CD4-positive, alpha-beta T cell treated with Interleukin-1 beta for 1 hour (primary cell): ENCODE data around the gene CCL26.
"Not testable (repeated sequence)": the region's sequence is repeated elsewhere in the genome, so short reads cannot be mapped to it uniquely, and the experiment has no call there.

Experiments
- DNase-seq, 2 donors: peaks; one replicate each; pipeline ENCODE4 v3.0.0-alpha.2; 2020 to 2022

CCL26 gene

DNA sequence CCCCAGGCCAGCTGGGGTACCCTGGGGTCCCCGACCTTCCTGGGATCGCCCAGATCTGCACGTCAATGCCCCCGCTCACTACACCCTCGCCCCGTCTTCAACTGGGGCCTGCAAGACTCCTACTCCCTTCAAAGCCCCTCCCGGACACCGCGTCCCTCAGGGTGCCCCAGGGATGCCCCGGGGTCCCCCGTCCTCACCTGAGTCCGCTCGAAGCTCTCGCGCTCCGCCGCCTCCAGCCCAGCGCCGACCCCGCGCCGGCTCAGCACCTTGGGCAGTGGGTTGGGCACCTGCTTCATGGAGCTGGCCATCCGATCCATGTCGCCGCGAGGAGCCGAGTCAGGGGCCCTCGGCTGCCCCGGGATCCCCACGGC, 33.4 kb downstream of the CCL26 start, which contains the start of gene HIP1:
TSS of gene HIP1 (minus strand) at position 338 of the 371 bp plus-strand sequence. CDS start at position 317, 21 bp downstream.
- no peak for DNase-seq

DNA sequence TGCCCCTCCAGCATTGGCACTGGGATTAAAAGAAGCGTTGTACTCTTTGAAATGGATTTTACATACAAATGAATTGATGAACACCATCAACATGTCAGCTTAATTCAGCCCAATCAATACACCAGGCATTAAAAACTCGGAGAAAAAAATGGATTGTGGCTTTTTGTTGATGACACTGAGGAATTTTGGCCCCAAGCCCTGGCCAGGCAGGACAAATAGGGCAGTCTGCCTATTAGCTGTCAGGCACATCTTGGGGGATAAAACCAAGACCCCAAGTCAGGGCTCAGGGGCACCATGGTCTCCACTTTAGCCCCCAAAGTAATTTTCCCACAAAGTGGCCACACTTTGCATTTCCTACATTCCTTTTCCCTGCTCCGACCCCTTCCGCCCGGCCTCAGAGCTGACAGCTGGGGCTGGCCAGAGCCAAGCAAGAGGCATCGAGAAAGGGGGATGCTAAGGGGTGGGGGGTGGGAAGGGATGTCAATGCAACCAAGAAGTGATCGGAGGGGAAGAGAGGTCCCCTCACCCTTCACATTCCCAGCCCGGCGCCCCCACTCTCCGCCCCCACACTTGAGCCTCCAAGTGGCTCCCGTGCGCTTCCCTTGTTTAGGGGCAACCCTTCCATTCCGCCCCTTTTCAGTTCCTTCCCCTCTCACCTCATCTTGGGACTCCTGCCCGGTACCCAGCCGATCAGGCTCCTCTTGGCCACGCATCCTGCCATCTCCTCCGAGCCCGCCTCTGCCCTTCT, 34.0 kb downstream of the CCL26 start:
- DNase-seq = no peak

DNA sequence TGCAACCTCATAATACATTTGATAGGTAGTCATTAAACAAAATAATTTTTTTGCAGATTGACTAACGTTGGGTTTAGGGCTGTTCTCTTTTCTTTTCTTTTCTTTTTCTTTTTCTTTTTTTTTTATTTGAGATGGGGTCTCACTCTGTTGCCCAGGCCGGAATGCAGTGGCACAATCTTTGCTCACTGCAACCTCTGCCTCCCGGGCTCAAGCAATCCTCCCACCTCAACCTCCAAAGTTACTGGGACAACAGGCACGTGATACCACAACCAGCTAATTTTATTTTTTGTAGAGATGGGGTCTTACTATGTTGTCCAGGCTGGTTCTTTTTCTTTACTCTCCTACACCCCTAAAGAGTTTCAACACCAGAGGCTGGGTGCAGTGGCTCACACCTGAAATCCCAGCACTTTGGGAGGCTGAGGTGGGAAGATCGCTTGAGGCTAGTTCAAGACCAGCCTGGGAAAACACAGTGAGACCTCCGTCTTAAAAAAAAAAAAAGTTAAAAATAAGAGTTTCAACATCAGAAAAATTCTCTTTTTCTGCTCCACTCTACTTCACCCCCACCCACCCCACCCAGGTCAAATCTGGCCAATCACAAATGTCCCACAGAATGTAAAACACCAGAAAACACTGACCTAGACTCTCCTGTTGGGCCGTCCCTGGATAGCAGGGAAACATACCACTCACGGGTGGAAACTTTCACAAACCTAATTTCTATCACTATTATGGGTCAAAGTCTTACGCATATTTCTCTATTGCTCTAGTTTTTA, 36.2 kb downstream of the CCL26 start:
- no peak for DNase-seq

DNA sequence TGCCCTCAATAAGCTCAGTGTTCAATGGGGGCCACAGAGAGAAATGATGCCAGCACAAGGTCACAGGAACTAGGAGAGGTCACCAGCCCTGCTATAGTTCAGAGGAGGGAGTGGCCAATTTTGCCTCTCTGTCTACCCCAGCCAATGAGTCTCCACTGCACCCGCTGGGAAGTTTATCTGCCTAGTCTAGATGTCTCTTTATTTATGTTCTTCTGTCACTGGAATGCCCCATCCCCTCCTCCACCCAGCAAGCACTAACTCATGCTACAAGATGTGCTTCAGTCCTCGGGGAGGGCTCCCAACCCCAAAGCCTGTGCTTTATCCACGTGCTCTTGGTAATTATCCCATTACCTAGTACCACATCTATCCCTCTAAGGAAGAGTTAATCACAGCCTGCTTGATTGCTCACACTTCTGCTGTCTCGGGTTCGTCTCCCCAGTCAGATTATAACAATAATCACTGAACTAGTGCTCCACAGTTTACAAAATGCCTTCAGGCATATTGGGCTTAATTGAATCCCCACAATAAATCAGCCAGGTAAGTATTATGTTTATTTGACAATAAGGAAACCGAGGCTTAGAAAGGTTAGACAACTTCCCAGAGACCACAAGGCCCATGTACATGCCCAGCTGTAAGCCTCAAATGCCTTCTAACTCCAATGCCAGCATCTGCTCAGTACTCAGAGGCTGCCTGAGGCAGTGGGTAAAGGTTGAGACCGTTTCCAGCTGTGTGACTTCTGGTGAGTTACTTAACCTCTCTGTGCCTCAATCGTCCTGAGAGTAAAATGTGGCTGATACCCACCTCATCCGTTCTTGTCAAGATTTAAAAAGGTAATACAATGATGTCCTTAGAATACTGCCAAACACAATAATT, 37.2 kb downstream of the CCL26 start:
- no peak for DNase-seq

DNA sequence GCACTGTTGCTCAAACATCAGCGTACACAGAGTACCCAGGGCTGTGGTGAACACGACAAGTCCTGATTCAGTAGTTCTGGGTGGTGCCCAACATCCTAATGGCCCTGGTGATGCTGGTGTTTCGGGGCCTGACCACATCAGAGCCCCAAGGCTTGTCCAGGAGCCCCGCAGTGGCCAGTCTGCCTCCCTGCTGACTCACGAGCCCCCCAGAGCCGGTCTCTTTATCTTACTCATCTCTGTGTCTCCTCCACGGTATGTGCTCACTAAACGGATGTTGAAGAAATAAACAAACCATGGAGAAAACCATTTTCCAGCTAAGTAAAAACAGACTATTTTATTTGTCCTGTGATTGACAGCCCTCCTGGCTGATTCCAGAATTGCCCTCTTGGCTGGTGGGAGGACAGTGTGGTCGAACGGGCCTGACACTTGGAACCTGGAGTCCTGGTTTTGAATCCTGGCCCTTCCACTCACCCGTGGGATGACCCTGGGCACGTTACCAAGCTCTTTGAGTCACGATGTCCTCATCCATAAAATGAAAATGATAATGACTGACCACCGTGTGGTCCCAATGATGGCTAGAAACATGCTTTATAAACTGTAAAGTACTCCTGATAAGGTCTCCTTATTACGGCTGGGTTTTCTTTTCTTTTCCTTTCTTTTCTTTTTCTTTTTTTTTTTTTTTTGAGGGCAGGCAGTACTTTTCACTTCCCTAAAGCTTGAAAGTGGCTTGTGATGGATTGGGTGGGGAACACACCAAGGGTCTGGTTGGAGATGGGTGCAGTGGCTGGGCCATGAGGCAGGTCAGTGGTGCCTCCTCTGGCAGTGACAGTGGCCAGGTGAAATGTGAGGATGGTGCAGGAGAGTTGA, 39.0 kb downstream of the CCL26 start:
- DNase-seq = no peak

DNA sequence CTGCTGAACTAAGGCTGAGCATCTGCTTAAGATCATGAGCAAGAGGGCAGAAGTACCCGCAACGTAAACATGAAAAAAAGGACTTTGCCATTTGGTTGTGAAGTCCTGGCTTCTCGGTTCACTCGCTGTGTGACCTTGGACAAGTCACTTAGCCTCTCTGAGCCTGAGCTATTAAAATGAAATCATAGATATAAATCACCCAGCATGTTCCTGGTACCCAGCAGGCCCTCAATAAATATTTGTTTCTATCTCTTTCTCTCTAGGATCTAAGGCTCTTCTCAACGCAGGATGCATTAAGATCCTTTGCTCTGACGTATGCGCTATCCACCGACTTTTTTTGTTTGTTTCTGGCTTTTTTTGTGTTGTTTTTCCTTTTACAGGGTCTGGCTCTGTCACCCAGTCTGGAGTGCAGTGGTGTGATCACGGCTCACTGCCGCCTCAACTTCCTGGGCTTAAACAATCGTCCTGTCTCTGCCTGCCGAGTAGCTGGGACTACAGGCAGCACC, 39.9 kb downstream of the CCL26 start:
- DNase-seq = no peak

DNA sequence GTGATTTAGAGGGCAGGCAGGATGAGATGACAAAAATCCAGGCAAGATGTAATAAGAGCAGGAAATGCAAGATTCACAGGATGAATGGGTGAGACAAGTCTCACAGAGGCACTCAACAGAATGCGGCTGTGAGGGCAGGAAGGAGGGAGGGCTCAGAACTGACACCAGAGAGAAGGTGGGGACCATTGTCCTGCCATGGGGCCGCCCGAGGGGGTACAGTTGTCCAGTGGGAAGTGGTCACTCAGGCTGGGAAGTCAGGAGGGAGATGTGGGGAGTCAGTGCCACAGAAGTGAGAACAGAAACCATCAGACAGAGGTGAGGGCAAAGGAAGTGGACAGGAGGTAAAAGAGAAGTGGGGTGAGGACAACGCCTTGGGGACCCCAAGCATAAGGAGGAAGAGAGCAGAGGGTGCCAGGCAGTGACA, 42.1 kb downstream of the CCL26 start:
- peak in 1 of 2 donors; percentile 11 for DNase-seq

DNA sequence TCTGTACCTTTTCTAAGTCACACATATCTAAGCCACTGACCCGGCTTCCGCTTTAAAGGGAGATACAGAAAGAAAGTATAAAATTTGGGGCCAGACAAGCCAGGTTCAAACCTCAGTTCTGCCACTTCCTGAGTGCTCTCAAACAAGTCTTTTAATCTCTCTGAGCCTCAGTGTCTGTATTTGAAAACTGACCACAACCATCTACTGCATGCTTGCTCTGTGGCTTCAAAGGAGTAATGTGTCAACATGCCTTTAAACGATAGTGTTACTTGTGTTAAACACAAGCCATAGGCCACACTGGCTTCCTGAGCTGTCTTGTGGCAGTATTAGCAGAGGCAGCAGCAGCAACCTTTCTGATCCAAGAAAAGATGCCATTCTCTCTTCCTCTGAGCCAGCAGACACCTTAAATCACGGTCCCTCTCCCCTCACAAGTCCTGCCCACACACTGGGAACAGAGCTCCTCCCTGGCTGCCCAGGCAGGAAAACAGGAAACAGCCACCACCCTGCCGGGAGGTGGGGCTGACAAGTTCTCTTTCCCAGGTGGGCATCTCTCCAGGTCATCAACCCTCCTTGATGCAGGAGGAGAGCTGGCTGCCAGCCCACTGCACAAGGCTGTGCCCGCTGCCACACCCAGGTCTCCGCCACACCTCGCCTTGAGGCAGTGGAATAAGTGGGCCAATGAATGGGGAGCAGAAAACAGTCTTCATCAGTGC, 44.0 kb downstream of the CCL26 start:
- DNase-seq = peak; percentile 53 to 72

DNA sequence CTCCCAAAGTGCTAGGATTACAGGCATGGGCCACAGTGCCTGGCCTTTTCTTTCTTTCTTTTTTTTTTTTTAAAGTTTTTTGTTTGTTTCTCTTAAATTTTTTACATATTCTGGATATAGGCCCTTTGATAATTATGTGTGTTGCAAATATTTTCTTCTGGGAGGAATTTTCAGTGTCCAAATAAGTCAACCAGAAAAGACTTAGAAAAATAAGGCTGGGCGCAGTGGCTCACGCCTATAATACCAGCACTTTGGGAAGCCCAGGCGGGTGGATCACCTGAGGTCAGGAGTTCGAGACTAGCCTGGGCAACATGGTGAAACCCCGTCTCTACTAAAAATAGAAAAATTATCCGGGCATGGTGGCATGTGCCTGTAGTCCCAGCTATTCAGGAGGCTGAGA, 44.7 kb downstream of the CCL26 start:
- not testable (repeated sequence) for DNase-seq

DNA sequence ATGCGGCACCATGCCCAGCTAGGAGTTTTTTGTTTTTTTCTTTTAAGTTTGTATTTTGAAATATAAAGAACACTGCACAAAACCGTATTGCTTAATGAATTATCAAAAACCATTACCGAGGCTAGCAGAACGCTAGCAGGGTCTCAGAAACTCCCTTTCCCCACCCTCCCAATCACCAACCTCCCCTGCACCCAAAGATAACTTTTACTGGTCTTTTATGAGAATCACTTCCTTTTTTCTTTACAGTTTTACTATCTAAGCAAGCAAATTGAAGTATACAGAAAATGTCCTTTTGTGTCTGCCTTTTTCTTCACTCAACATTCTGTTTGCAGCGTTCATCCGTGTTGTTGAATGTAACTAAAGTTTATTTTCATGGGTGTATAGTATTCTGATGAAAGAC, 46.7 kb downstream of the CCL26 start:
- DNase-seq = no peak

DNA sequence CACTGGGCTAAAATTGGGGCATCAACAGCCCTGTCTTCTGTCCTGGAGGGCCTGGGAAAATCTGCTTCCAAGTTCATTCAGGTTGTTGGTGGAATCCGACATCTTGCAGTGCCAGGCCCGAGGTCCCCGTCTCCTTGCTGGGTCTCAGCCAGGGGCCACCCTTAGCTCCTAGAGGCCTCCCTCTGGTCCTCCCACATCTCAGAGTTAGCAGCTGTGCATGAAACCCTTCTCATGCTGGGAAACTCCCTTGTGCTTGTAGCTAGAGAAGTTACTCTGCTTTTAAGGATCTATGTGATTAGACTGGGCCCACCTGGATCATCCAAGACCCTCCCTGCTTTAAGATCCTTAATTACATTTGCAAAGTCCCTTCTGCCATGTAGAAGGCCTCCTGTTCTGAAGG, 48.6 kb downstream of the CCL26 start:
- no peak for DNase-seq

DNA sequence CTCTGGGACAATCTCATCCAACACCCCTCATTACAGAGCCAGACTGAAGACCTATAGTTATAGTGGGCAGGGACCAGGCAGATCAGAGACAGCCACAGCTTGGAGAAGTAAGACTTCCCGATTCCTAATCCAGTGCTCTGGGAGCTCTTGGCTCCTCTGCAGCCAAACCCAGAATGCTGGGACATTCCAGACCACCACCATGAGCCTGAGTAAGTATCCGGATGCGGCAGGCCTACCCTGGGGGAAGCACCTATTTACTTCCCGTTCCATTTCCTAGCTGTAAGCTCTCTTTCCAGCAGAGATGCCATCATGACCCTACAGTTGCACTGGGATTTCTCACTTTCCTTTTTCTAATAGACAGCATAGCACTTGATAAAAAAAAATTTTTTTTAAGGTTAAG, 49.6 kb downstream of the CCL26 start:
- DNase-seq = no peak

DNA sequence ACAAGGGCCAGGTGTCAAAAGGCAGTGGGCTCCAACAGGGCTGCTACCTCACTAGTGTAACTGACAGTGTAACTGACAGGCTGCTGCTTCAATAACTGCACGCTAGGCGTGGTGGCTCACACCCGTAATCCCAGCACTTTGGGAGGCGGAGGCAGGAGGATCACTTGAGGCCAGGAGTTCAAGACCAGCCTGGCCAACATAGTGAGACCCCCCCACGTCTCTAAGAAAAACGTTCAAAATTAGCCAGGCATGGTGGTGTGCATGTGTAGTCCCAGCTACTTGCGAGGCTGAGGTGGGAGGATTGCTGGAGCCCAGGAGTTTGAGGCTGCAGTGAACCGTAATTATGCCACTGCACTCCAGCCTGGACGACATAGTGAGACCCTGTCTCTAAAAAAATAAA, 50.1 kb downstream of the CCL26 start:
- not testable (repeated sequence) for DNase-seq

DNA sequence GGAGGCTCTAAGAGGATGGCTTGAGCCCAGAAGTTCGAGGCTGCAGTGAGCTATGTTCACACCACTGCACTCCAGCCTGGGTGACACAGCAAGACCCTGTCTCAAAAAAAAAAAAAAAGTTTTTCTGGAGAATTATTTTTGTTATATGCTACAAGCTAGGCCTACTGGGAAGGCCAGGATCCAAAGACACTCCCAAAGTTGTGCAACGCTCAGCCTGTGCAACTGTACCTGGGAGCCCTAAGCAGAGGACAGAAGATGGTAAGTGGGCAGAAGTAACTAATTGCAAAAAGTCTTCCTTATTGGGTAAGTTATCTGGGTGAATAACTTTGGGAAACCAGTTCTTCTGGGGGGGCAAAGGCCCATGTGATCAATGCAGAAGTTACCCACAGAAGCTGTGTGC, 50.6 kb downstream of the CCL26 start:
- no peak for DNase-seq

DNA sequence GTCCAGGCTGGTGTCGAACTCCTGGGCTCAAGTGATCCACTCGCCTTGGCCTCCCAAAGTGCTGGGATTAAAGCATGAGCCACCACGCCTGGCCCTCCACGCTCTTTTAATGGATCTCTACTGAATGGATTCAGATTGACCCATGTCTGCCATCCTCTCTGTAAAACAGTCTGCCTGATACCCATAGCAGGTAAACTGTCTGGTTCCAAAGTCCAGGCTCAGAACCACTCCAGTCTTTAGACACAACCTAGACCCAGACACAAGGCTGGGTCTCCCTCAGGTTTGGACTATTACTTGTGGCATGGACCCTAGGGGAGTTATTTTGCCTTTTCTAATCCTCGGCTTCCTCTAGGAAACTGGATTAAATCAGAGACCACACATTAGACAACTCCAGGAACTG, 52.4 kb downstream of the CCL26 start:
- DNase-seq = no peak
